NOMO-1 treated with dmso at 0.1 percent for 144 hours (cell line): ENCODE results near the gene PTPRC.

Experiments used
- DNase-seq: peaks from one replicate; lab custom pipeline; 2025; ENCODE audit not compliant: unreplicated experiment; lab: John Stamatoyannopoulos, UW

The PTPRC gene

GRCh38 chr1:198643808-198644207, 5.0 kb downstream of the PTPRC start:
- DNase-seq, result no peak

GRCh38 chr1:198647055-198647454, 8.2 kb downstream of the PTPRC start:
- no peak for DNase-seq

GRCh38 chr1:198648592-198648991, 9.8 kb downstream of the PTPRC start:
- DNase-seq, result no peak

DNA sequence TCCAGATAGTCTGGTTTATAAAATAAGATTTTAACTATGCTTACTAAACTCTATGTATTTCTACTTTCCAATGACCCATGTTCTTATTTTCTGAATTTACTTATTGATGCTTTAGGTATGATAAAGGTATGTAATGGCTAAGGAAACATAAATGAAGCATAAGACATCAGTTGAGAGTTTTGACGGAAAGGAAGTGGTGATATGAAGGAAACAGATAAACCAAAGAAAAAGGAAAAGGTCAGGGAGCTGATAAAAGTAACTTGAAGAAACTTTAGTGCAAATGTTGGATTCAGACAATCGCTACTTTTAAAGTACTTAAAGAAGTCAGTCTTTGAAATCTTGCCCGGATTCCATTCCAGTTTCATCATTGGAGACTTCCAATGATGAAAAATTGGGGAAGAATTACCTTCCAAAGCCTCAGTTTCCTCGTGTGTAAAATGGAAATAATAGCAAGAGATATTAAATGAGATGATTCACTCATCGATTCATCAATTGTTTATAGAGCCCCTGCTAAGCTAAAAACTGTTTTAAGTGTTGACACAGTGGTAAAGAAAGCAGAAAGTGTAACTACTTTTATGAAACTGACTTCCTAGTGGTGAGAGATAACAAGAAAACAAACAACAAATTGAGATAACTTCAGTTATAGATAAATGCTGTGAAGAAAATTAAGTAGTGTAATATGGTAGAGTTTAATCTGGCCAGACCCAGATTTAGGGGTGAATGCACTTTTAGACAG, 10.6 kb downstream of the PTPRC start:
- no peak for DNase-seq

DNA sequence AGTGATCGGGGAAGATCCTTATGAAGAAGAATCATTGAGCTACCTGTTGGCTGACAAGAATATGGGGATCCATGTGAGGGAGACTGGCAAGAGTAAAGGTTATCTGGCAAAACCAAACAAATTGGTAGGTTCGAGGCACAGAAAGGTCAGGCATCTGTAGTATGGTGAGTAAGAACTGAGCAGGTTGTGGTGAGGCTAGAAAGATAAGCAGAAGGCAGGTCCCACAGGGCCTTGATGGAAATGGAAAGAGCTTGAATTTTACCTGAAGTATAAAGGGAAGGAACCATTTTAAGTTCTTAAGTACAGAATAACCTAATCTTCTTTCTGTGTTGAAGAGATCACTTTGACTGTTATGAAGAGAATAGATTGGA, 11.1 kb downstream of the PTPRC start:
- DNase-seq, result no peak

- no peak for DNase-seq
Measured at GRCh38 chr1:198650506-198650905, 11.7 kb downstream of the PTPRC start.

GRCh38 chr1:198651650-198652400, 13.0 kb downstream of the PTPRC start:
- no peak for DNase-seq

- DNase-seq, result no peak
Measured at GRCh38 chr1:198653808-198654413, 15.1 kb downstream of the PTPRC start.

DNA sequence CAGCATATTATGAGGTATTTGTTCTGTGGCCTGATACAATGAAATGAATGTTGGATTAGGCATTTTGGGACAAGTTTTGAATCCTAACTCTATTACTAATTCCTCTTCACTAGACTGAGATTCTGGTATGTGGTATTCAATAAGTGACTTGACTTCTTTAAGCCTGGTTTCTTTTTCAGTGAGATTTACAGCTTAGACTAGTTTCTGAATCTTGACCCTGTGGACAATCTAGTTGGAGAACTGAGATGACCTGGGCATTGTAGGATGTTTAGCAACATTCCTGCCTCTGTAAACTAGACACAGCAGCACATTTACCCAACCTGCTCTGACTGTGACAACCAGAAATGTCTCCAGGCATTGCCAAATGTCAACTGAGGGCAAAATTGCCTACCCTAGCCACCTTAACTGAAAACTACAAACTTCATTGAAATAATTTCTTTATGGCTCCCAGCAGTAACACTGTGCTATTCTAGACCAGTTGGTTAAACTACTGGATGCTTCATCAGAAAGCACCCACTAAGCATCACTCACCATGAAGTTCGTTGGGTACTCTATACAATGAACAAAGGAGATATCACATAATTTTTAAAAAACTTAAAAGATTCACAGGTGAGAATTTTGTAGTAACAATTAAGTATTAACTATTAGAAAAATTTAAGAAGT, 16.8 kb downstream of the PTPRC start:
- DNase-seq, result no peak

- no peak for DNase-seq
Measured at GRCh38 chr1:198656500-198656932, 17.7 kb downstream of the PTPRC start.

- peak; percentile 69 for DNase-seq
Measured at GRCh38 chr1:198657550-198658064, 18.8 kb downstream of the PTPRC start.

DNA sequence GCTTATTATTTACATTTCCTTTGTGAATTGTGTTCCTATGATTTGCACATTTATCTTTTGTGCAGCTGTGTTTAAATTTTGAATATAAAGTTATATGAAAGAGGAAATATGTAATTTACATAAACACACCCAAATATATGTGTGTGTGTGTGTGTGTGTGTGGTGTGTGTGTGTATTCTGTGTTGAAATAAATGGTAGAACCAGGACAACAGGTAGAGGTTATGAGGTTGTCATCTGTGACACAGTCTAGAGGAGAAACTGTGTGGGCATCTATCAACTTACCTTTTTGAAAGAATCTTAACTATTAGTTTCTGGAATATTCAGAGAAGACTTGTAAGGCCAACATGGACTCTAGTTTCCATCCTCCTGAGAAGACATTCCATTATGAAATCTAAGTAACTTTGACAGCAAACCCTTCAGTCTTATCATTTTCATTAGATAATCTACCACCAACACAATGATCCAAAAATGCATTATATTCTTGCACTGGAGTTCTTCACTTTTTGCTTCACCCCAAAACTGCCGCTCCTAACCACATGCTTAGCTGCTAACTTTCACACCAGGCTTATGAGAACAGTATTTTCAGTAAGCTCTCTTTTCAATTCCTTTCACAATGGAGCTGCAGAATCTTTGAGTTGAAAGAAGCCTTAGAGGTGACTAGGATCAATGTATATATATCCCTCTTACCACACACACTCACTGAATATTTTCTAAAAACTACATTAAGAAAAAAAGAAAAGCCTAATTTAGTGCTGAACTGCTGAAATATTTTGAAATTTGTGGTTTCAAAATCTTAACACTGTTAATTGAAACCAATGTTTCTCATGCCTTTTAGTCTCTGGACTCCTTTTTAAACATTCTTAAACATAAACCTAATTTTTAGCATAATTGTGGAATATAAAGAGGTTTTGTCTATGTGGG, 21.8 kb downstream of the PTPRC start:
- DNase-seq, result no peak

DNA sequence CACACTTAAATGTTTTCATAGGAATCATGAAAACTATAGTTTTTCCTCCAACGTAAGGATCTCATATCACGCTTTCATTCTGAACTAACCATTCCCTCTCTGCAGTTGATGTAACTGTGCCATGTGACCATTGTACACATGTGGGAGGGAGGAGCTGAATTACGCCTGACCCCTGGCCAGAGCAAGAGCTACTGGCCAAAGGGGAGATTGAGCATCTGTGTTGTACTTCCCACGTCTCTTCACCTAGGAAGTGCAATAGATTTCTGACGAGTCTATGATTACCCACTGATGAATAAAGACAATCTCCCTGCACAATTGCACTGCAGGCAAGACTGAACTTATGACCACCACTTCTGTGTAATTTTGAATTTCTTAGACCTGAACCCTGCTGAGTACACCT, 24.0 kb downstream of the PTPRC start:
- DNase-seq, result no peak

- DNase-seq, result peak; percentile 54
Measured at GRCh38 chr1:198664068-198664788, 25.4 kb downstream of the PTPRC start.

DNA sequence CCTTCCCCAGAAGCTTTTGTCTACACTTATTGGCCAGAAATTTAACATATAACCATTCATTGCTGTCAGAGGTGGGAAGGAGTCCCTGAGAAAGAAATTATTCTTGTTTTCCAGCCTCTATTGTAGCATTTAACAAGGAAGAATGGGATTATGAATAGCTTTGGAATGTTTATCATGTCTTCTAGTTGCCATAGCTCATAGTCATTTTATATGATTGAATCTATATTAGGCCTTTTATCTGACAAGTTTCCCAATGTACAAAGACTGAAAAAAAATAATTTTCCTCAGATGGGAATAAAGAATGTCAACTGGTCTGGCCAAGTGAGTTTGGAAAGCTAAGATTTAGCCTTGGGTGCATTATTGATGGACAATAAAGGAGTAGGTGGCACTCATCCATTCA, 28.3 kb downstream of the PTPRC start:
- no peak for DNase-seq

GRCh38 chr1:198667807-198668206, 29.0 kb downstream of the PTPRC start:
- DNase-seq, result no peak

- no peak for DNase-seq
Measured at GRCh38 chr1:198669023-198669698, 30.3 kb downstream of the PTPRC start.

- DNase-seq, result no peak
Measured at GRCh38 chr1:198669771-198670170, 30.9 kb downstream of the PTPRC start.

DNA sequence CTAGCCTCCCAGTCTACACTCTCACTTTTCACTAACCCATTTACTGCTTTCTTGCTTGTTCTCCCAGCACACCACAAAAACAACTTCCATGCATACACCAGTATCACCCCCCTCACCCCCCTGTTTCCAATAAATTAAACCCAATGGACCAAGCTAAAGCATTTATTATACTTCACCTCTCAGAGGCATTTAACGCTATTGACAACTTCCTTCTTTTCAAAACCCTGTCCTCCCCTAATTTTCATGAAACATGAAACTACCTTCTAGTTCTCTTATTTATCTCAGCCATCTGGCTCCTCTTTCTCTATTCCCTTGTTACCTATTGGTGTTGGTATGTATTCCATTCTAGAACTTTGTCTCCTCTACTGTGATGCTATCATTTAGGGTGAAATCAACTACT, 32.3 kb downstream of the PTPRC start:
- DNase-seq, result peak; percentile 27
